GM06990 (cell line): ENCODE measurements around the gene GRM1.

ENCODE experiments used
- DNase-seq: peaks from one replicate; pipeline ENCODE4 v3.0.0-alpha.2; 2011; ENCODE audit not compliant: insufficient read length; ENCODE audit errors: extremely low read depth
- H3K27me3 ChIP-seq: replicated peaks from 2 replicates; pipeline ENCODE4 v1.6.0; 2011; ENCODE audit warnings: low read length; ENCODE audit not compliant: control insufficient read depth, insufficient read depth
- H3K36me3 ChIP-seq: 2 replicates; pipeline ENCODE4 v1.5.1; 2011; ENCODE audit warnings: low read length; ENCODE audit not compliant: control insufficient read depth, insufficient read depth
- H3K4me3 ChIP-seq: replicated peaks from 2 replicates; pipeline ENCODE4 v1.5.1; 2011; ENCODE audit warnings: low read depth, mild to moderate bottlenecking, control low read depth, low read length
- CTCF ChIP-seq: IDR thresholded peaks from 2 replicates; pipeline ENCODE4 v1.5.1; 2011; ENCODE audit warnings: low read length, control low read depth, mild to moderate bottlenecking, inconsistent platforms; ENCODE audit not compliant: insufficient read depth, poor library complexity, severe bottlenecking

The GRM1 gene

DNA sequence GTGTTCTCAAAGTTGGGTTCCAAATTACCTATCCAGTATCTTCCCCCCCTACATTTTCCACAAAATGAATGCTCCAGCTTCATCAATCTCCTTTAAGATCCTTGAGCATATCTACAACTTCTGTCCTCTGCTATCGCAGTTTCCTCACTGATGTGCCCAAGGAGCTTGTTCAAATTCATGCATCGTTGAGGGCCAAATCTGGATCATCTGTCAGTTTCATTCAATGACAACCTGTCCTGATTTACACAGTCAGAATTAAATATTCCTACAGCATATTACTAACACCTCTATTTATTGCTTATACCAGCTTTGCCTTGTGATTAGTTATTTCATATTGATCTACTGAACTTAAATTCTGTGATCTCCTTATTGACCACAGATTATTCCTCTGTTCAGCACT is 68.7 kb downstream of the GRM1 start:
- no peak for TF ChIP-seq CTCF
- H3K27me3 ChIP-seq = no peaks in the 10 kb centered on the region; the same call in 1 of the 2 replicates
- no peaks in the 10 kb centered on the region for H3K36me3 ChIP-seq
- DNase-seq = no peak
- H3K4me3 ChIP-seq = no peak overlapping the region

DNA sequence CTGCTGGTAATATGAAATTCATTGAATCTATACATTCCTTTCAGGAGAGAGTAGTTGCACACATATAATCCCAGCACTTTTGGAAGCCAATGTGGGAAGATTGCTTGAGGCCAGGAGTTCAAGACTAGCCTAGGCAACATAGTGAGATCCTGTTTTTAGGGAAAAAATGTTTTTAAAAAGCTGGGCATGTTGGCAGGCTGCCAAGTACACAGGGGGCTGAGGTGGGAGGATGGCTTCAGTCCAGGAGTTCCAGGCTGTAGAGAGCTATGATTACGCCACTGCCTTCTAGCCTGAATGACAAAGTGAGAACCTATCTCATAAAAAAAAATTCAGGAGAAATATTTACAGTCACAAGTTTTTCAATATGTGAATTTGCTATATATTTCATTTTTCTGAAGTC is 71.9 kb downstream of the GRM1 start:
- H3K27me3 ChIP-seq = no peaks in the 10 kb centered on the region
- H3K4me3 ChIP-seq = no peak overlapping the region
- no peak for DNase-seq
- H3K36me3 ChIP-seq = no peaks in the 10 kb centered on the region
- no peak for TF ChIP-seq CTCF

GRCh38 chr6:146103416-146104072 is 74.7 kb downstream of the GRM1 start:
- Histone ChIP-seq H3K27me3 (no peaks in the 10 kb centered on the region), H3K4me3 (no peak overlapping the region), H3K36me3 (no peaks in the 10 kb centered on the region)
- no peak for TF ChIP-seq CTCF
- no peak for DNase-seq

- no peak for DNase-seq
- TF ChIP-seq CTCF = no peak
- no peaks in the 10 kb centered on the region for H3K27me3 ChIP-seq
- H3K4me3 ChIP-seq = no peak overlapping the region
- H3K36me3 ChIP-seq = no peaks in the 10 kb centered on the region
These were observed 77.7 kb downstream of the GRM1 start for GRCh38 chr6:146106532-146106931.

DNA sequence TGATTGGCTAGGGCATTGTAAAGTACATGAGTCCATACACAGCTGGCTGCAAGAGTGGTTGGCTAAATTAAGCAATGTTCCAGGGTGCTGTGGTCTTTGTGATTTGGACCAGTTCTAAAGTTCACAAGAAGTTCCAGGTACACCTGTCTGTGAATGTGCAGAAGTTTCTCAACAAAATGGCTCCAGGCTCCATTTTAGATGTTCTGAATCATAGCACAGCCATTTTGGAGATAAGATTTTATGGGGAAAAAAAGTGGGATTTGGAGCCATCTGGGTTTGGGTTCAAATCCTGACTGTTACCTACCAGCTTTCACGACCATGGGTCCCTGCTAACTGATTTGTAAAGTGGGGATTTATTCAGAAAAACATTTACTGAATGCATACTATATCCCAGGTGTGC is 82.1 kb downstream of the GRM1 start:
- Histone ChIP-seq H3K27me3 (no peaks in the 10 kb centered on the region), H3K4me3 (no peak overlapping the region), H3K36me3 (no peaks in the 10 kb centered on the region)
- TF ChIP-seq CTCF = no peak
- no peak for DNase-seq

GRCh38 chr6:146111881-146112450 is 83.1 kb downstream of the GRM1 start:
- no peak for DNase-seq
- TF ChIP-seq CTCF = no peak
- Histone ChIP-seq H3K27me3 (no peaks in the 10 kb centered on the region), H3K36me3 (no peaks in the 10 kb centered on the region), H3K4me3 (no peak overlapping the region)
